Transverse colon (tissue), 4 donors: Measurements from ENCODE around the gene SUCLG2. TPM values are rescaled to one million over a fixed set of nuclear protein-coding genes. Genes with fewer than 3 reads are reported as not detected.

ENCODE experiments used
- DNase-seq: peaks from one replicate; pipeline ENCODE4 v3.0.0-alpha.2; 2019
- H3K27ac ChIP-seq, 4 donors: fragments of 200-600 bp; sonication (generic); 2 replicates each; pipeline ENCODE4 v1.5.1; 2016 to 2018; ENCODE audit warnings: inconsistent platforms in 4 of 4
- H3K27me3 ChIP-seq: fragments of 200-600 bp; sonication (generic); 2 replicates; pipeline ENCODE4 v1.5.1; 2017; ENCODE audit warnings: inconsistent platforms
- H3K36me3 ChIP-seq, 4 donors: fragments of 200-600 bp; sonication (generic); 2 replicates each; pipeline ENCODE4 v1.5.1; 2017 to 2019; ENCODE audit warnings: inconsistent platforms in 4 of 4
- H3K4me1 ChIP-seq, 4 donors: fragments of 200-600 bp; sonication (generic); 2 replicates each; pipeline ENCODE4 v1.5.1; 2017 to 2020; ENCODE audit warnings: inconsistent platforms in 4 of 4
- H3K4me3 ChIP-seq, 4 donors: fragments of 200-600 bp; sonication (generic); 1 replicate in 1 of 4; 2 replicates in 3 of 4; pipeline versions ENCODE4 v1.5.1 to v1.6.1; 2017 to 2019; ENCODE audit warnings: inconsistent platforms in 4 of 4
- H3K9me3 ChIP-seq, 2 donors: fragments of 200-600 bp; sonication (generic); 2 replicates each; pipeline ENCODE4 v1.5.1; 2017 to 2019; ENCODE audit warnings: inconsistent platforms in 2 of 2
- EP300 ChIP-seq: sonication (generic); formaldehyde crosslinking; IDR thresholded peaks from one replicate; pipeline ENCODE4 v1.6.1; 2017; ENCODE audit warnings: antibody characterized with exemption, low read depth
- POLR2A ChIP-seq: fragments of 450-650 bp; IDR thresholded peaks from one replicate; pipeline ENCODE4 v1.6.1; 2016; ENCODE audit warnings: antibody characterized with exemption, mild to moderate bottlenecking, moderate library complexity
- POLR2AphosphoS5 ChIP-seq, 3 donors: sonication (generic); formaldehyde crosslinking; IDR thresholded peaks; one replicate each; pipeline ENCODE4 v1.6.1; 2016; ENCODE audit warnings: antibody characterized with exemption in 3 of 3
- WGBS, 2 donors: methylation state at CpG; one replicate each; pipeline ENCODE4 v1.1.5; 2018; ENCODE audit warnings: low coverage in 1 of 2; 5-methylcytosine and 5-hydroxymethylcytosine counted together
- in situ Hi-C, 4 donors: fragments of 200-750 bp; cut with MboI; loops; one replicate each; pipeline versions ENCODE4 v1.15.0 to v1.15.1; 2017; ENCODE audit warnings: low sequenced_read_pairs in 3 of 4, low pct_ligation_motif_present in 1 of 4, low pct_unique_long_range_greater_than_20kb in 1 of 4
- intact Hi-C: fragments of 100-400 bp; cut with DNase I; formaldehyde crosslinking; loops from one replicate; pipeline ENCODE4 v1.15.1; 2023; ENCODE audit warnings: low total_unique reads
- total RNA-seq, 4 donors: library from RNA; depleted of rRNA; stranded (reverse); fragments of >200 nt; gene quantifications; one replicate each; pipeline ENCODE4 v1.1.0, GENCODE V29; 2016
- TF ChIP-seq, protein P1 (sequence below), 5 experiments: fragments of 200-600 bp in 3 of 5; fragments of 450-650 bp in 2 of 5; sonication (generic) in 3 of 5; IDR thresholded peaks; 1 replicate in 2 of 5; 2 replicates in 3 of 5; pipeline ENCODE4 v1.5.1; 2016 to 2017; ENCODE audit warnings: antibody characterized with exemption in 5 of 5, inconsistent platforms in 3 of 5, mild to moderate bottlenecking in 2 of 5, moderate library complexity in 1 of 5

SUCLG2 gene
- total RNA-seq, 4 donors from 2014 or later = 59.5 to 269 (median 160) TPM

DNA sequence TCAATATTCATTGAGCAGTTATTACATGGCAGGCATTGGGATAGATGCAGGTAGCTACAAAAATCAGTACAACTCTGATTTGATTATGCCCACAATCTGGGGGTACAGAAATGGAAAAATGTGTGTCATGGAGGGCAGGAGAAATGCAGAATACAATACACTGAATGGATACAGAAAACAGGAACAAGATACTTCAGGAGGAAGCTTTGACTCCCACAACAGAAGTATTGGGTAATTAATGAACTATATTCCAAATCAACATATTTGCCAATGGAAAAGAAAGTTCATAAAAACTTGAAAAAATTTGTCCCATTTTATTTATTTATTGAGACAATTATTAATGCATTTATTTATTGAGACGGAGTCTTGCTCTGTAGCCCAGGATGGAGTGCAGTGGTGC lies 207.0 kb downstream of the SUCLG2 start:
- no peak for TF ChIP-seq POLR2AphosphoS5 (IDR thresholded peaks at IDR 0.05)
- TF ChIP-seq, protein P1, sequence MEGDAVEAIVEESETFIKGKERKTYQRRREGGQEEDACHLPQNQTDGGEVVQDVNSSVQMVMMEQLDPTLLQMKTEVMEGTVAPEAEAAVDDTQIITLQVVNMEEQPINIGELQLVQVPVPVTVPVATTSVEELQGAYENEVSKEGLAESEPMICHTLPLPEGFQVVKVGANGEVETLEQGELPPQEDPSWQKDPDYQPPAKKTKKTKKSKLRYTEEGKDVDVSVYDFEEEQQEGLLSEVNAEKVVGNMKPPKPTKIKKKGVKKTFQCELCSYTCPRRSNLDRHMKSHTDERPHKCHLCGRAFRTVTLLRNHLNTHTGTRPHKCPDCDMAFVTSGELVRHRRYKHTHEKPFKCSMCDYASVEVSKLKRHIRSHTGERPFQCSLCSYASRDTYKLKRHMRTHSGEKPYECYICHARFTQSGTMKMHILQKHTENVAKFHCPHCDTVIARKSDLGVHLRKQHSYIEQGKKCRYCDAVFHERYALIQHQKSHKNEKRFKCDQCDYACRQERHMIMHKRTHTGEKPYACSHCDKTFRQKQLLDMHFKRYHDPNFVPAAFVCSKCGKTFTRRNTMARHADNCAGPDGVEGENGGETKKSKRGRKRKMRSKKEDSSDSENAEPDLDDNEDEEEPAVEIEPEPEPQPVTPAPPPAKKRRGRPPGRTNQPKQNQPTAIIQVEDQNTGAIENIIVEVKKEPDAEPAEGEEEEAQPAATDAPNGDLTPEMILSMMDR (IDR thresholded peaks at IDR 0.05) = no peak
- no peak for TF ChIP-seq EP300
- H3K27me3 ChIP-seq = no peaks in the 10 kb centered on the region
- intact Hi-C loops = no loop called here
- H3K9me3 ChIP-seq = no peaks in the 10 kb centered on the region
- 94 to 100% methylated on average over 1 of the region's 1 CpG for WGBS, 2 donors
- no peak overlapping the region for H3K4me3 ChIP-seq
- no peak for DNase-seq
- H3K4me1 ChIP-seq = no peaks in the 10 kb centered on the region
- H3K36me3 ChIP-seq = no peaks in the 10 kb centered on the region
- H3K27ac ChIP-seq = no peak overlapping the region
- in situ Hi-C loops = no loop called here

DNA sequence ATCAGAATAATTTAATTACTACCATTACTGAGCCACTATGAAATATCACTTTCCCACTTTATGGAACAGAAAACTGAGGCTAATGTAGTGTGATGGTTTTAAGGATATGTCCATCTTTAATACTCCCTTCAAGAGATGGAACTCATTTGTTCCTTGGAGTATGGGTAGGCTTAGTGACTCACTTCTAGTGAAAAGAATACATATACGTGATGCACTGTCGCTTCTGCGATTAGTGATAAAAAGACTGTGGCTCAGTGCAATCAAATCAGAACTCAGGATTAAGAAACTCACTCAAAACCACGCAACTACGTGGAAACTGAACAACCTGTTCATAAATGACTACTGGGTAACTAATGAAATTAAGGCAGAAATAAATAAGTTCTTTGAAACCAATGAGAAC lies 216.6 kb downstream of the SUCLG2 start:
- no peaks in the 10 kb centered on the region for H3K36me3 ChIP-seq
- H3K27ac ChIP-seq = no peak overlapping the region
- H3K4me1 ChIP-seq = no peaks in the 10 kb centered on the region
- intact Hi-C loops = no loop called here
- no peak for DNase-seq
- WGBS, 2 donors = 81 to 89% methylated on average over 5 of the region's 5 CpGs
- H3K4me3 ChIP-seq = no peak overlapping the region
- no peaks in the 10 kb centered on the region for H3K9me3 ChIP-seq
- TF ChIP-seq, protein P1 (IDR thresholded peaks at IDR 0.05) = no peak
- no peak for TF ChIP-seq EP300
- TF ChIP-seq POLR2AphosphoS5 (IDR thresholded peaks at IDR 0.05) = no peak
- in situ Hi-C loops = no loop called here
- H3K27me3 ChIP-seq = no peaks in the 10 kb centered on the region

- H3K4me3 ChIP-seq = no peak overlapping the region
- TF ChIP-seq POLR2A (no peak), EP300 (no peak), POLR2AphosphoS5 (IDR thresholded peaks at IDR 0.05) (no peak)
- TF ChIP-seq, protein P1 (IDR thresholded peaks at IDR 0.05) = no peak
- no peaks in the 10 kb centered on the region for H3K4me1 ChIP-seq
- no peaks in the 10 kb centered on the region for H3K36me3 ChIP-seq
- H3K9me3 ChIP-seq = no peaks in the 10 kb centered on the region
- DNase-seq = no peak
- H3K27ac ChIP-seq = no peak overlapping the region
- in situ Hi-C loops = no loop called here
- WGBS, 2 donors = 90 to 97% methylated on average over 3 of the region's 3 CpGs
- intact Hi-C loops = no loop called here
- no peaks in the 10 kb centered on the region for H3K27me3 ChIP-seq
Observed at GRCh38 chr3:67437090-67437489, 217.3 kb downstream of the SUCLG2 start.

DNA sequence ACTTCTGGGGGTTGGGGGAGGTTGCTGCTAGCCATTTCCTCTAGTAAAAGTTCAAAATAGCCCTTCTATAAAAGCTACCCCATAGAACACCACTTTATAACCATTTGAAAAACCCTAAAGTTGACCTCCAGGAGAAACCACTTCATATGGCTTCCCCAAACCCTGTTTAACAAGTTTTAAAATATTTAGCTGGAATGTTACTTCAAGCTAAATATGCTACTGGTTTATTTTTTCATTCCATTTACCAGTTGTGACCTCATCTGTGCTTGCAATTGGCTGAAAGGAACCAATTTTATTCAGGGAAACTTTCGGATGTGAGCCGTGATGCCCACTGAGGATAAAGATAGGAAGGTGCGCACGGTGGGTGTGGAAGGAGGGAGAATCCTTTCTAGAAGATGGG lies 221.3 kb downstream of the SUCLG2 start:
- Histone ChIP-seq H3K4me3 (no peak overlapping the region), H3K4me1 (no peaks in the 10 kb centered on the region), H3K9me3 (no peaks in the 10 kb centered on the region), H3K36me3 (no peaks in the 10 kb centered on the region), H3K27ac (no peak overlapping the region), H3K27me3 (no peaks in the 10 kb centered on the region)
- WGBS, 2 donors = 93 to 94% methylated on average over 4 of the region's 4 CpGs
- in situ Hi-C loops = no loop called here
- intact Hi-C loops = no loop called here
- no peak for DNase-seq
- TF ChIP-seq, protein P1 (IDR thresholded peaks at IDR 0.05) = no peak
- no peak for TF ChIP-seq POLR2AphosphoS5 (IDR thresholded peaks at IDR 0.05)
- no peak for TF ChIP-seq EP300
- no peak for TF ChIP-seq POLR2A
